ENCODE measurements around the gene STAT4. TPM values are rescaled to one million over a fixed set of nuclear protein-coding genes. Genes with fewer than 3 reads are reported as not detected.

STAT4 gene
- total RNA-seq, 4 donors from 2014 or later: 0.31 to 1.0 (median 0.73) TPM; not detected in 1

DNA sequence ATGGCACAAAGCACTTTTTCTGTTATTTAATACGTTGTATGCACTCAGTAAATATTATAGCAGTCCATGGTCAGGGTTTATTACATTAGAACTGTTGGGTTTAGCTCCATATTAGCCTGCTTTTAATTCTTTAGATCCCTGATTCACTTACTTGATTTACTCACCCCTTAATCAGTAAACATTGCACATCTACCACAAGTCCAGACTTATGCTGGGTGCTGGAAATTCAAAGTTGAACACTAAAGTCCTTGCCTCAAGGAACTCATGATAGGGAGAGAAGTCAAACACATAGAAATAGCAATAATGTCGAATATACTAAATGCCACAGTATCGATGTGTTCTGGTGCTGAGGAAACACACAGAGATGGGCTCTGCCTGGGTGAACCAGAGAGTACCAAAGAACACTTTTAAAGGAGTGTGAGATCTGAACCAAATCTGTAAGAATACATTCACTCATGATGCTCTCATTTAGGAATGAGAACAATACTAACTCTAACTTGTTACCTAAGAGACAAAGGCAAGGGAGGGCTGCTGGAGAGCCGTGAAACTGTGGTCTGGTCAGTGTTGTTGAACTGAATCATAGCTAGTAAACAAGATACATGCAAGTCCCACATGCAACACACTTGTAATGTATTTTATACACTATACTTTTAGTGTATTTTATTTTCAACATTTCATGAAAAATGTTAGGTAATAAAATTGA lies 4.9 kb downstream of the STAT4 start:
- no peaks in the 10 kb centered on the region for H3K9me3 ChIP-seq
- H3K27ac ChIP-seq: no peak overlapping the region
- in situ Hi-C loops (cut with MboI; ENCODE audit: low sequenced_read_pairs in 4 of 4): no loop called here
- H3K36me3 ChIP-seq: no peaks in the 10 kb centered on the region
- DNase-seq: no peak
- TF ChIP-seq POLR2A (IDR thresholded peaks at IDR 0.05): no peak
- TF ChIP-seq, protein P1, sequence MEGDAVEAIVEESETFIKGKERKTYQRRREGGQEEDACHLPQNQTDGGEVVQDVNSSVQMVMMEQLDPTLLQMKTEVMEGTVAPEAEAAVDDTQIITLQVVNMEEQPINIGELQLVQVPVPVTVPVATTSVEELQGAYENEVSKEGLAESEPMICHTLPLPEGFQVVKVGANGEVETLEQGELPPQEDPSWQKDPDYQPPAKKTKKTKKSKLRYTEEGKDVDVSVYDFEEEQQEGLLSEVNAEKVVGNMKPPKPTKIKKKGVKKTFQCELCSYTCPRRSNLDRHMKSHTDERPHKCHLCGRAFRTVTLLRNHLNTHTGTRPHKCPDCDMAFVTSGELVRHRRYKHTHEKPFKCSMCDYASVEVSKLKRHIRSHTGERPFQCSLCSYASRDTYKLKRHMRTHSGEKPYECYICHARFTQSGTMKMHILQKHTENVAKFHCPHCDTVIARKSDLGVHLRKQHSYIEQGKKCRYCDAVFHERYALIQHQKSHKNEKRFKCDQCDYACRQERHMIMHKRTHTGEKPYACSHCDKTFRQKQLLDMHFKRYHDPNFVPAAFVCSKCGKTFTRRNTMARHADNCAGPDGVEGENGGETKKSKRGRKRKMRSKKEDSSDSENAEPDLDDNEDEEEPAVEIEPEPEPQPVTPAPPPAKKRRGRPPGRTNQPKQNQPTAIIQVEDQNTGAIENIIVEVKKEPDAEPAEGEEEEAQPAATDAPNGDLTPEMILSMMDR (IDR thresholded peaks at IDR 0.05 in 4 of 5, conservative IDR thresholded peaks at IDR 0.05 in 1 of 5): no peak
- intact Hi-C loops (cut with DNase I; ENCODE audit: low total_unique reads): no loop called here
- H3K27me3 ChIP-seq: no peaks in the 10 kb centered on the region
- ATAC-seq: no peak
- H3K4me1 ChIP-seq: no peaks in the 10 kb centered on the region
- H3K4me3 ChIP-seq: no peak overlapping the region

GRCh38 chr2:191144217-191144616 lies 6.6 kb downstream of the STAT4 start:
- intact Hi-C loops (cut with DNase I; ENCODE audit: low total_unique reads): no loop called here
- in situ Hi-C loops (cut with MboI; ENCODE audit: low sequenced_read_pairs in 4 of 4): no loop called here

DNA sequence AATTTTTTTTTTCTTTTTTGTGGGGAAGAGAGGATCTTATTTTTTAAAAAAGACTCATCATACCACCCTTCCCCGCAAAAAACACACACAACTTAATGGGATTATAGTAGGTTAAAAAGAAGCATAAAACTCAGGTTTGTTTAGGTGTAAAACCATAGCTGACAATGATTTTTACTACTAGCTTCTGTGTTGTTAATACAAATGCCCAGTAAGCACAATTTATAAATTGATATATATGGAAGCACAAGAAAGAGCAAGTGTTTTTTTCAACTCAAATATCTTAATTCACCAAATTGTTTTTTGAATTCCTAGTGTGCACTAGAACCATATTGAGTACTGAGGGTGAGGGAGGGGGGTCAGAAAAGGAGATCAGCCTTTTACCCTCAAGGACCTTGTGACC lies 7.0 kb downstream of the STAT4 start:
- H3K4me1 ChIP-seq: no peaks in the 10 kb centered on the region
- H3K27ac ChIP-seq: no peak overlapping the region
- no peak for ATAC-seq
- H3K4me3 ChIP-seq: no peak overlapping the region
- no peaks in the 10 kb centered on the region for H3K27me3 ChIP-seq
- TF ChIP-seq POLR2A (IDR thresholded peaks at IDR 0.05): no peak
- TF ChIP-seq, protein P1 (IDR thresholded peaks at IDR 0.05 in 4 of 5, conservative IDR thresholded peaks at IDR 0.05 in 1 of 5): no peak
- no peak for DNase-seq
- H3K9me3 ChIP-seq: no peaks in the 10 kb centered on the region
- intact Hi-C loops (cut with DNase I; ENCODE audit: low total_unique reads): no loop called here
- in situ Hi-C loops (cut with MboI; ENCODE audit: low sequenced_read_pairs in 4 of 4): no loop called here
- no peaks in the 10 kb centered on the region for H3K36me3 ChIP-seq

More at GRCh38 chr2:191144217-191144616, 6.6 kb downstream of the STAT4 start:
- no peak overlapping the region for H3K27ac ChIP-seq
- H3K36me3 ChIP-seq: no peaks in the 10 kb centered on the region
- no peaks in the 10 kb centered on the region for H3K9me3 ChIP-seq
- H3K4me3 ChIP-seq: no peak overlapping the region
- no peak for DNase-seq
- ATAC-seq: no peak
- no peaks in the 10 kb centered on the region for H3K27me3 ChIP-seq
- no peaks in the 10 kb centered on the region for H3K4me1 ChIP-seq
- TF ChIP-seq, protein P1 (IDR thresholded peaks at IDR 0.05 in 4 of 5, conservative IDR thresholded peaks at IDR 0.05 in 1 of 5): no peak
- TF ChIP-seq POLR2A (IDR thresholded peaks at IDR 0.05): no peak

DNA sequence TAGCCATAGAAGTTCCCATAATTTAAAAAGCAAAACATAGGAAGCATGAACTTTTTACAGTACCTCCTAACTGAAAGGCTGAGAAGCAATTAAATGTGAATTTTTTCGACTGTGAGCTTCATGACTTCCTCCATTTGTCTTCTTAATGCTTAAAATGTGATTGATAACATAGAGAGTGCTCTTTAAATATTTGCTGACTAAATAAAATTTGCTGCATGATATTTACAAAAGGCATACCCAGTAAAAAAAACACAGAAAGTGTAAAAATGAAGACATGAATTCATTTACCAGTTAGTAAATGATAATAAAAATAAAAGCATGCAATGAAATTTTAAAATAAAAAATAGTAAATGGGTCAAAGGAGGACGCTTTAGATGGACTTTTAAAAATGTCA lies 21.9 kb downstream of the STAT4 start:
- Histone ChIP-seq H3K27me3 (no peaks in the 10 kb centered on the region), H3K36me3 (no peaks in the 10 kb centered on the region), H3K27ac (no peak overlapping the region), H3K9me3 (no peaks in the 10 kb centered on the region), H3K4me3 (no peak overlapping the region), H3K4me1 (no peaks in the 10 kb centered on the region)
- intact Hi-C loops (cut with DNase I; ENCODE audit: low total_unique reads): no loop called here
- DNase-seq (no peak), ATAC-seq (no peak)
- in situ Hi-C loops (cut with MboI; ENCODE audit: low sequenced_read_pairs in 4 of 4): no loop called here
- TF ChIP-seq POLR2A (IDR thresholded peaks at IDR 0.05): no peak
- TF ChIP-seq, protein P1 (IDR thresholded peaks at IDR 0.05 in 4 of 5, conservative IDR thresholded peaks at IDR 0.05 in 1 of 5): no peak

Data from gastrocnemius medialis (tissue), 4 donors.